ENCODE measurements around the gene IPO9.

DNA sequence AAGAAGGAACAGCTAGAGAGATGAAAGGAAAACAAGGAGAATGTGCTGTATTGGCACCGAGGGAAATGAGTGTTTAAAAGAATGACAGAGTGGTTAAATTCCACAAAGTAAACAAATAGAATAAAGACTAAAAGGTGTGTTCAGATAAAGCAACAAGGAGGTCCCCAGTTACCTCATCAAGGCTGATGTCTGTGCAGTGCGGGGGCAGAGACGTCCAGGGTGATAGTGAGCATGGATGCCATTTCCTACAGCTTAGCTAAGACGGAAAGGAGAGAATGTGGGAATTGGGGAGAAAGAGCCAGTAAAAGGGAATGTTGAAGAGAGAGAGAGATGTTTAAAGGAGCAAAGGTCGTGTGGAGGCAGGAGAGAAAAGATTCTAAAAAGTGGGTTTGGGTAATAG is 101.8 kb downstream of the IPO9 start:
- TF ChIP-seq REST (IDR thresholded peaks at IDR 0.05; ENCODE audit: insufficient read depth in 1 of 2, low read depth in 2 of 2, low read length in 2 of 2) (no peak), SIN3A (IDR thresholded peaks at IDR 0.05; ENCODE audit: borderline replicate concordance, insufficient read depth, low read length) (no peak)
